Measurements from ENCODE around the gene TSFM. TPM values are rescaled to one million over a fixed set of nuclear protein-coding genes. Genes with fewer than 3 reads are reported as not detected.

Gene TSFM
- total and polyA plus RNA-seq, 2 of the 13 experiments (the other 11 are each of a cell fraction or from before 2014, with no cell fraction given) = 29.8 to 68.3 TPM

GRCh38 chr12:57759360-57759980, 23.1 kb upstream of the TSFM start:
- Histone ChIP-seq H3K36me3 (replicated peaks in 1 of 2; ENCODE audit: control insufficient read depth in 1 of 2, insufficient read depth in 2 of 2, low read length in 2 of 2) (no peaks in the 10 kb centered on the region; a peak in 1 of 5 replicates), H3K4me3 (replicated peaks in 1 of 3; ENCODE audit: insufficient read depth in 1 of 3, low read depth in 2 of 3, low read length in 3 of 3) (no peak overlapping the region), H4K20me1 (ENCODE audit: insufficient read depth, low read length) (0 out of 2 replicates have a peak, but pooled peaks cover 2% of the 10 kb centered on the region), H3K9me3 (ENCODE audit: low read length) (no peaks in the 10 kb centered on the region), H3K4me1 (ENCODE audit: insufficient read depth, low read length) (peaks cover 24% of the 10 kb centered on the region), H3K79me2 (ENCODE audit: insufficient read depth, low read length) (peaks cover 3% of the 10 kb centered on the region), H3K9ac (ENCODE audit: insufficient read depth, low read depth, low read length) (no peak overlapping the region), H3K4me2 (ENCODE audit: low read depth, low read length) (no peak overlapping the region), H2AFZ (ENCODE audit: low read length) (no peak overlapping the region), H3K27me3 (ENCODE audit: control insufficient read depth in 1 of 2, insufficient read depth in 2 of 2, low read length in 2 of 2) (no peaks in the 10 kb centered on the region), H3K27ac (ENCODE audit: extremely low read length, insufficient read depth, low read length) (no peak overlapping the region)
- intact Hi-C loops (cut with micrococcal nuclease; ENCODE audit: unreplicated experiment) (no loop called here), in situ Hi-C loops (cut with HindIII; ENCODE audit: extremely low pct_ligation_motif_present, low pct_unique_long_range_greater_than_20kb) (no loop called here)
- peak; percentile 78 for FAIRE-seq
- POLR2A ChIA-PET = interaction anchor here (1.1 to 3.5 kb wide), 2 partner anchors 13 to 23 kb away, joined by 3 to 11 read pairs; partner anchors contain the start of genes EEF1AKMT3, METTL1 and TSFM
- WGBS (ENCODE audit: low lambda C conversion rate) = 25% methylated on average over 3 of the region's 3 CpGs
- DNase-seq (ENCODE audit: low spot score) = peak; percentile 53
- ATAC-seq = peak; percentile 47
- no TSS peak for BruUV-seq (replicated peaks)
- CTCF ChIA-PET (ENCODE audit: low intra/inter-chr PET ratio, low total read pairs) = interaction anchor here (2.3 kb wide), 1 partner anchor 146 kb away, joined by 10 read pairs; no protein-coding TSS in a partner anchor
- TF ChIP-seq ZSCAN31 (CRISPR knock-in tag; IDR thresholded peaks at IDR 0.05; ENCODE audit: low read depth) (no peak), MEIS2 (CRISPR knock-in tag; IDR thresholded peaks at IDR 0.05) (no peak), ZNF598 (CRISPR knock-in tag; IDR thresholded peaks at IDR 0.05; ENCODE audit: borderline replicate concordance) (no peak), RARA (CRISPR knock-in tag; IDR thresholded peaks at IDR 0.05) (no peak), NFIB (CRISPR knock-in tag; IDR thresholded peaks at IDR 0.05; ENCODE audit: borderline replicate concordance) (no peak), SRY (CRISPR knock-in tag; IDR thresholded peaks at IDR 0.05) (no peak), ZNF746 (CRISPR knock-in tag; IDR thresholded peaks at IDR 0.05) (no peak), CTCF (CRISPR knock-in tag; IDR thresholded peaks at IDR 0.05) (peak; percentile 60), ATF5 (CRISPR knock-in tag; IDR thresholded peaks at IDR 0.05; ENCODE audit: low read depth) (no peak), CREB1 (IDR thresholded peaks at IDR 0.05) (no peak), CREB1 (CRISPR knock-in tag; IDR thresholded peaks at IDR 0.05) (no peak), SMC3 (IDR thresholded peaks at IDR 0.05; ENCODE audit: low read length) (0 out of 2 replicates have a peak, but pooled peaks have one; percentile 8), SRSF4 (IDR thresholded peaks at IDR 0.05; ENCODE audit: low read depth, low read length, poor library complexity, severe bottlenecking) (no peak), MIER2 (CRISPR knock-in tag; IDR thresholded peaks at IDR 0.05) (0 out of 2 replicates have a peak, but pooled peaks have one; percentile 21)
- TF ChIP-seq, protein P1, sequence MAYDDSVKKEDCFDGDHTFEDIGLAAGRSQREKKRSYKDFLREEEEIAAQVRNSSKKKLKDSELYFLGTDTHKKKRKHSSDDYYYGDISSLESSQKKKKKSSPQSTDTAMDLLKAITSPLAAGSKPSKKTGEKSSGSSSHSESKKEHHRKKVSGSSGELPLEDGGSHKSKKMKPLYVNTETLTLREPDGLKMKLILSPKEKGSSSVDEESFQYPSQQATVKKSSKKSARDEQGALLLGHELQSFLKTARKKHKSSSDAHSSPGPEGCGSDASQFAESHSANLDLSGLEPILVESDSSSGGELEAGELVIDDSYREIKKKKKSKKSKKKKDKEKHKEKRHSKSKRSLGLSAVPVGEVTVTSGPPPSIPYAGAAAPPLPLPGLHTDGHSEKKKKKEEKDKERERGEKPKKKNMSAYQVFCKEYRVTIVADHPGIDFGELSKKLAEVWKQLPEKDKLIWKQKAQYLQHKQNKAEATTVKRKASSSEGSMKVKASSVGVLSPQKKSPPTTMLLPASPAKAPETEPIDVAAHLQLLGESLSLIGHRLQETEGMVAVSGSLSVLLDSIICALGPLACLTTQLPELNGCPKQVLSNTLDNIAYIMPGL (CRISPR knock-in tag; IDR thresholded peaks at IDR 0.05; ENCODE audit: borderline replicate concordance in 1 of 2, low read depth in 1 of 2) = no peak
- TF ChIP-seq, protein P2, sequence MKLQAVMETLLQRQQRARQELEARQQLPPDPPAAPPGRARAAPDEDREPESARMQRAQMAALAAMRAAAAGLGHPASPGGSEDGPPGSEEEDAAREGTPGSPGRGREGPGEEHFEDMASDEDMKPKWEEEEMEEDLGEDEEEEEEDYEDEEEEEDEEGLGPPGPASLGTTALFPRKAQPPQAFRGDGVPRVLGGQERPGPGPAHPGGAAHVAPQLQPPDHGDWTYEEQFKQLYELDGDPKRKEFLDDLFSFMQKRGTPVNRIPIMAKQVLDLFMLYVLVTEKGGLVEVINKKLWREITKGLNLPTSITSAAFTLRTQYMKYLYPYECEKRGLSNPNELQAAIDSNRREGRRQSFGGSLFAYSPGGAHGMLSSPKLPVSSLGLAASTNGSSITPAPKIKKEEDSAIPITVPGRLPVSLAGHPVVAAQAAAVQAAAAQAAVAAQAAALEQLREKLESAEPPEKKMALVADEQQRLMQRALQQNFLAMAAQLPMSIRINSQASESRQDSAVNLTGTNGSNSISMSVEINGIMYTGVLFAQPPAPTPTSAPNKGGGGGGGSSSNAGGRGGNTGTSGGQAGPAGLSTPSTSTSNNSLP (IDR thresholded peaks at IDR 0.05; ENCODE audit: low read depth, low read length) = no peak
